Activated CD4-positive, CD25-positive, alpha-beta regulatory T cell treated with anti-CD3 and anti-CD28 coated beads, Interleukin-2, amount 50 U/mL, for 72 hours (primary cell): ENCODE results near the gene ADAMTS10.
"Not testable (repeated sequence)": the region's sequence is repeated elsewhere in the genome, so short reads cannot be mapped to it uniquely, and the experiment has no call there.

Source experiments
- DNase-seq: peaks from one replicate; pipeline ENCODE4 v3.0.0; 2021

Gene ADAMTS10

GRCh38 chr19:8610041-8610935 lies at the start of gene ADAMTS10:
TSS of gene ADAMTS10 (minus strand) at chr19:8610715. CDS start at chr19:8605710, 5,005 bp downstream.
- peak; percentile 41 for DNase-seq

- no peak for DNase-seq
These were observed 49.4 kb upstream of the ADAMTS10 start for GRCh38 chr19:8659905-8660304.

GRCh38 chr19:8657869-8658268 lies 47.4 kb upstream of the ADAMTS10 start:
- DNase-seq, result no peak

- DNase-seq, result no peak
These were observed 44.8 kb upstream of the ADAMTS10 start for GRCh38 chr19:8655340-8655709.

GRCh38 chr19:8654591-8655339 lies 44.2 kb upstream of the ADAMTS10 start:
- peak; percentile 75 for DNase-seq

- DNase-seq, result no peak
These were observed 37.7 kb upstream of the ADAMTS10 start for GRCh38 chr19:8648240-8648639.

GRCh38 chr19:8643860-8644653 lies 33.5 kb upstream of the ADAMTS10 start:
- DNase-seq, result no peak

GRCh38 chr19:8642561-8642960 lies 32.0 kb upstream of the ADAMTS10 start:
- DNase-seq, result no peak

GRCh38 chr19:8641908-8642547 lies 31.5 kb upstream of the ADAMTS10 start:
- DNase-seq, result no peak

- DNase-seq, result no peak
These were observed 30.8 kb upstream of the ADAMTS10 start for GRCh38 chr19:8641221-8641907.

GRCh38 chr19:8640402-8641004 lies 30.0 kb upstream of the ADAMTS10 start:
- no peak for DNase-seq

GRCh38 chr19:8639821-8640401 lies 29.4 kb upstream of the ADAMTS10 start:
- no peak for DNase-seq

- DNase-seq, result no peak
These were observed 27.6 kb upstream of the ADAMTS10 start for GRCh38 chr19:8638078-8638619.

- not testable (repeated sequence) for DNase-seq
These were observed 26.6 kb upstream of the ADAMTS10 start for GRCh38 chr19:8637070-8637469.

- DNase-seq, result no peak
These were observed 24.9 kb upstream of the ADAMTS10 start for GRCh38 chr19:8635422-8635821.

GRCh38 chr19:8631425-8631819 lies 20.9 kb upstream of the ADAMTS10 start:
- DNase-seq, result no peak

GRCh38 chr19:8630796-8631424 lies 20.4 kb upstream of the ADAMTS10 start:
- no peak for DNase-seq

GRCh38 chr19:8629996-8630683 lies 19.6 kb upstream of the ADAMTS10 start, which contains the start of gene NFILZ:
TSS of gene NFILZ (plus strand) at chr19:8630633. CDS start at chr19:8676766, 46,133 bp downstream.
- no peak for DNase-seq

GRCh38 chr19:8629184-8629583 lies 18.7 kb upstream of the ADAMTS10 start:
- DNase-seq, result no peak

- no peak for DNase-seq
These were observed 16.3 kb upstream of the ADAMTS10 start for GRCh38 chr19:8626842-8627241.
